HepG2 (cell line): ENCODE results near the gene MGST2. TPM values are rescaled to one million over a fixed set of nuclear protein-coding genes. Genes with fewer than 3 reads are reported as not detected.

Experiments used
- ARID5B ChIP-seq: IDR thresholded peaks from 2 replicates; pipeline ENCODE4 v1.4.0; 2020; ENCODE audit warnings: mild to moderate bottlenecking, missing genetic modification reagents
- CBFB ChIP-seq: sonication (generic); formaldehyde crosslinking; IDR thresholded peaks from 2 replicates; pipeline ENCODE4 v1.4.0; 2020; ENCODE audit warnings: missing genetic modification reagents
- HBP1 ChIP-seq: IDR thresholded peaks from 2 replicates; pipeline ENCODE4 v1.6.1; 2016; ENCODE audit warnings: low read depth, control low read depth
- NFE2 ChIP-seq: sonication (generic); formaldehyde crosslinking; IDR thresholded peaks from 2 replicates; pipeline ENCODE4 v1.4.0; 2020; ENCODE audit warnings: missing genetic modification reagents
- NONO ChIP-seq, 2 experiments: fragments of 450-650 bp in 1 of 2; sonication (generic) in 1 of 2; formaldehyde crosslinking in 1 of 2; IDR thresholded peaks in 1 of 2; conservative IDR thresholded peaks in 1 of 2; 2 replicates each; pipeline versions ENCODE4 v1.6.1 to v1.8.0; 2017 to 2022; ENCODE audit warnings: mild to moderate bottlenecking in 1 of 2, missing genetic modification reagents in 1 of 2, moderate library complexity in 1 of 2
- PATZ1 ChIP-seq: sonication (generic); formaldehyde crosslinking; IDR thresholded peaks from 2 replicates; pipeline ENCODE4 v1.4.0; 2020; ENCODE audit warnings: missing genetic modification reagents
- PPARG ChIP-seq: conservative IDR thresholded peaks from 2 replicates; pipeline ENCODE4 v1.6.1; 2016; ENCODE audit warnings: missing biosample characterization, missing genetic modification reagents
- PTBP1 ChIP-seq: fragments of 200-400 bp; formaldehyde crosslinking; IDR thresholded peaks from 2 replicates; pipeline ENCODE4 v1.6.1; 2018; ENCODE audit warnings: low read length, low read depth; ENCODE audit not compliant: poor library complexity, severe bottlenecking
- RAD21 ChIP-seq: fragments of 450-650 bp; formaldehyde crosslinking; IDR thresholded peaks from 2 replicates; pipeline ENCODE4 v1.5.0; 2020; ENCODE audit warnings: mild to moderate bottlenecking
- TERF1 ChIP-seq: sonication (generic); formaldehyde crosslinking; IDR thresholded peaks from 2 replicates; pipeline ENCODE4 v1.8.0; 2022; ENCODE audit warnings: mild to moderate bottlenecking, missing genetic modification reagents, moderate library complexity
- THAP8 ChIP-seq: sonication (generic); formaldehyde crosslinking; IDR thresholded peaks from 2 replicates; pipeline ENCODE4 v1.5.1; 2020; ENCODE audit warnings: missing genetic modification reagents, mild to moderate bottlenecking, borderline replicate concordance
- YY1 ChIP-seq: IDR thresholded peaks from 2 replicates; pipeline ENCODE4 v1.6.1; 2011; ENCODE audit warnings: low read length, low read depth, moderate library complexity, mild to moderate bottlenecking; ENCODE audit not compliant: insufficient read depth, insufficient replicate concordance
- ZNF18 ChIP-seq: sonication (generic); formaldehyde crosslinking; IDR thresholded peaks from 2 replicates; pipeline ENCODE4 v1.8.0; 2022; ENCODE audit warnings: mild to moderate bottlenecking, missing genetic modification reagents; ENCODE audit not compliant: insufficient replicate concordance
- ZNF30 ChIP-seq: sonication (generic); formaldehyde crosslinking; IDR thresholded peaks from 2 replicates; pipeline ENCODE4 v1.5.0; 2020; ENCODE audit warnings: mild to moderate bottlenecking, missing genetic modification reagents
- polyA plus RNA-seq, 8 experiments: library from polyadenylated mRNA; depleted of rRNA in 3 of 8; stranded (reverse) in 7 of 8; unstranded in 1 of 8; fragments of >200 nt; fragmentation: Illumina TruSeq in 4 of 8; extraction: Trizol in 4 of 8; gene quantifications; 2 replicates each; pipeline versions ENCODE4 v1.2.1 to v1.2.3, GENCODE V29; 2011 to 2016; ENCODE audit warnings: low read depth in 4 of 8, missing spikeins in 1 of 8, mixed read lengths in 1 of 8; ENCODE audit not compliant: insufficient read depth in 1 of 8
- total RNA-seq, 5 experiments: library from RNA; depleted of rRNA; stranded (reverse); fragments of >200 nt; fragmentation: Illumina TruSeq; extraction: Trizol; gene quantifications; 2 replicates each; pipeline ENCODE4 v1.2.3, GENCODE V29; 2016; ENCODE audit warnings: low read depth in 1 of 5

The MGST2 gene
- total and polyA plus RNA-seq, 2 of the 13 experiments (the other 11 are each of a cell fraction or from before 2014, with no cell fraction given) = 205 to 416 TPM

GRCh38 chr4:139651282-139652194, 14.1 kb upstream of the MGST2 start (continued):
- no peak for TF ChIP-seq TERF1 (CRISPR knock-in tag)
- no peak for TF ChIP-seq ZNF18 (CRISPR knock-in tag)
- TF ChIP-seq HBP1 (CRISPR knock-in tag) = no peak
- no peak for TF ChIP-seq YY1
- TF ChIP-seq PATZ1 = no peak
- TF ChIP-seq ZNF30 = no peak
- no peak for TF ChIP-seq NONO (IDR thresholded peaks at IDR 0.05)
- TF ChIP-seq NONO (CRISPR knock-in tag; conservative IDR thresholded peaks at IDR 0.05) = no peak
- TF ChIP-seq RAD21 = peak; percentile 54; the same call in 1 of the 2 replicates
- no peak for TF ChIP-seq CBFB
- no peak for TF ChIP-seq PTBP1
- no peak for TF ChIP-seq NFE2
- peak; percentile 12; the same call in 1 of the 2 replicates for TF ChIP-seq ARID5B (CRISPR knock-in tag)
- TF ChIP-seq THAP8 (CRISPR knock-in tag) = no peak
- 0 out of 2 replicates have a peak, but pooled peaks have one; percentile 27 for TF ChIP-seq PPARG (CRISPR knock-in tag)
